Endothelial cell of umbilical vein (primary cell): Measurements from ENCODE around the gene SLC44A2.
A peak's percentile ranks its signal among the peaks of the same experiment; 100 is the strongest.

ENCODE experiments used
- MYC ChIP-seq: IDR thresholded peaks from one replicate; pipeline ENCODE4 v1.6.1; 2011; ENCODE audit warnings: mild to moderate bottlenecking, low read depth, low read length
- POLR2A ChIP-seq: IDR thresholded peaks from 2 replicates; pipeline ENCODE4 v1.6.1; 2012; ENCODE audit warnings: low read depth, mild to moderate bottlenecking, control low read depth, low read length
- POLR2AphosphoS5 ChIP-seq: IDR thresholded peaks from 2 replicates; pipeline ENCODE4 v1.6.1; 2012; ENCODE audit warnings: low read depth, mild to moderate bottlenecking, control low read depth, low read length, moderate library complexity; ENCODE audit not compliant: insufficient read depth
- TF ChIP-seq, protein P1 (sequence below), 2 donors: IDR thresholded peaks; 1 replicate in 1 of 2; 2 replicates in 1 of 2; pipeline ENCODE4 v1.5.1; 2011; ENCODE audit warnings: low read length in 2 of 2, mild to moderate bottlenecking in 2 of 2, moderate library complexity in 2 of 2, control low read depth in 1 of 2, inconsistent platforms in 1 of 2, low read depth in 1 of 2; ENCODE audit not compliant: insufficient read depth in 1 of 2; ENCODE audit errors: extremely low read depth in 1 of 2

DNA sequence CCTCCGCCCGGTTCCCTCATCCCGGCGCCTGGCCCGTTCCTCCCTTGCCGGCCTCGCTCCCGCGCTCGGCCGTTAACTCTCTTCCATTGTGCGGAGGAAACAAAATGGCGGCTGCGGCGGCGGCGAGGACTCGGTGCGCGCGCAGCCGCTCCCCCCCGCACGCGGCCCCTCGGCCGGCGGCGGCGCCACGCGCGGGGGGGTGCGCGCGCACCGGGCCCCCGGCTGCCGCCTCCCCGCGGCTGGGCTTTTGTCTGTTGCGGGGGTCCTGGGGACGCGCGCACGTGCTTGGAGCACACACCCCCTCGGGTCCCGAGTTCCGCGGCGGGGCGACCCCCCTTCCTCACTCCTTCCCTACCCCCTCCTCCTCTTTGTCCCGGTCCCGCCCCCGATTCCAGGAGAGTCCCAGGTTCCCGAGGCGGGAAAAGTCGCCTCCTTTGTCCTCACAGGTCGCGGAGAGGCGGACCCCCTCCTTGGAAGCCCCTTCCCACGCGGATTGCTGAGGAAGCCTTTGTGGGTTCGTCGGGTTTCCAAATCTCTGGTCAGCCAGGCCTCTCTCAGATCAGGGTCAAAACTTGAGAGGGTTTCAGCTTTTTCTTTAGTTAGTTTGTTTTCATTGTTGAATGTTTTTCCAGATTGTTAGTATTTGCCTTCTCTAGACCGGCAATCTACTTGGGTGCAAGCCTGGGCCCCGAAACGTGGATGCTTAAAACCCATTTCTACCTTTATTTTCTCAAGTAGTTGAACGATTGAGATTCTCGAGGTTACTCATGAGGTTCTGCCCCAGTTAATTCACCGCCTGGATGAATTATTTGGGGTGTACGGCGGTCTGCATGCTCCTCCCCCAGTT is 29.5 kb downstream of the SLC44A2 start:
- TF ChIP-seq, protein P1, sequence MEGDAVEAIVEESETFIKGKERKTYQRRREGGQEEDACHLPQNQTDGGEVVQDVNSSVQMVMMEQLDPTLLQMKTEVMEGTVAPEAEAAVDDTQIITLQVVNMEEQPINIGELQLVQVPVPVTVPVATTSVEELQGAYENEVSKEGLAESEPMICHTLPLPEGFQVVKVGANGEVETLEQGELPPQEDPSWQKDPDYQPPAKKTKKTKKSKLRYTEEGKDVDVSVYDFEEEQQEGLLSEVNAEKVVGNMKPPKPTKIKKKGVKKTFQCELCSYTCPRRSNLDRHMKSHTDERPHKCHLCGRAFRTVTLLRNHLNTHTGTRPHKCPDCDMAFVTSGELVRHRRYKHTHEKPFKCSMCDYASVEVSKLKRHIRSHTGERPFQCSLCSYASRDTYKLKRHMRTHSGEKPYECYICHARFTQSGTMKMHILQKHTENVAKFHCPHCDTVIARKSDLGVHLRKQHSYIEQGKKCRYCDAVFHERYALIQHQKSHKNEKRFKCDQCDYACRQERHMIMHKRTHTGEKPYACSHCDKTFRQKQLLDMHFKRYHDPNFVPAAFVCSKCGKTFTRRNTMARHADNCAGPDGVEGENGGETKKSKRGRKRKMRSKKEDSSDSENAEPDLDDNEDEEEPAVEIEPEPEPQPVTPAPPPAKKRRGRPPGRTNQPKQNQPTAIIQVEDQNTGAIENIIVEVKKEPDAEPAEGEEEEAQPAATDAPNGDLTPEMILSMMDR (IDR thresholded peaks at IDR 0.05; ENCODE audit: extremely low read depth in 1 of 2, insufficient read depth in 1 of 2, low read depth in 1 of 2, low read length in 2 of 2): no peak
- TF ChIP-seq POLR2A: peak; percentile 9
- TF ChIP-seq MYC: no peak
- peak; percentile 54 for TF ChIP-seq POLR2AphosphoS5
